ENCODE results near the gene GPRIN1.
"Not testable (repeated sequence)": the region's sequence is repeated elsewhere in the genome, so short reads cannot be mapped to it uniquely, and the experiment has no call there.

GPRIN1 gene

GRCh38 chr5:176596069-176596644 lies 13.8 kb downstream of the GPRIN1 start:
- DNase-seq: no peak

GRCh38 chr5:176595386-176595943 lies 14.5 kb downstream of the GPRIN1 start:
- DNase-seq: no peak

- no peak for DNase-seq
Measured at GRCh38 chr5:176594554-176594953, 15.4 kb downstream of the GPRIN1 start.

- no peak for DNase-seq
Measured at GRCh38 chr5:176593273-176593869, 16.6 kb downstream of the GPRIN1 start.

- no peak for DNase-seq
Measured at GRCh38 chr5:176592573-176592972, 17.4 kb downstream of the GPRIN1 start.

- not testable (repeated sequence) for DNase-seq
Measured at GRCh38 chr5:176591667-176592066, 18.3 kb downstream of the GPRIN1 start.

- DNase-seq: no peak
Measured at GRCh38 chr5:176590035-176590717, 19.8 kb downstream of the GPRIN1 start.

- no peak for DNase-seq
Measured at GRCh38 chr5:176589039-176589769, 20.8 kb downstream of the GPRIN1 start.

- DNase-seq: no peak
Measured at GRCh38 chr5:176588297-176588696, 21.7 kb downstream of the GPRIN1 start.

GRCh38 chr5:176587398-176587797 lies 22.6 kb downstream of the GPRIN1 start:
- DNase-seq: no peak

- DNase-seq: no peak
Measured at GRCh38 chr5:176583076-176583475, 26.9 kb downstream of the GPRIN1 start.

GRCh38 chr5:176581361-176581760 lies 28.6 kb downstream of the GPRIN1 start:
- DNase-seq: no peak

GRCh38 chr5:176579323-176579722 lies 30.6 kb downstream of the GPRIN1 start:
- DNase-seq: no peak

- peak; percentile 37 for DNase-seq
Measured at GRCh38 chr5:176578391-176578808, 31.6 kb downstream of the GPRIN1 start.

GRCh38 chr5:176577312-176578176 lies 32.4 kb downstream of the GPRIN1 start:
- DNase-seq: no peak

GRCh38 chr5:176575488-176576422 lies 34.2 kb downstream of the GPRIN1 start:
- DNase-seq: no peak

GRCh38 chr5:176575066-176575465 lies 34.9 kb downstream of the GPRIN1 start:
- no peak for DNase-seq

GRCh38 chr5:176574297-176574591 lies 35.7 kb downstream of the GPRIN1 start:
- DNase-seq: no peak

- DNase-seq: peak; percentile 79
Measured at GRCh38 chr5:176573564-176574296, 36.2 kb downstream of the GPRIN1 start.

- DNase-seq: no peak
Measured at GRCh38 chr5:176570044-176570443, 39.9 kb downstream of the GPRIN1 start.

- DNase-seq: no peak
Measured at GRCh38 chr5:176568657-176569056, 41.3 kb downstream of the GPRIN1 start.

Data from T-helper 9 cell (primary cell).